HepG2 (cell line): ENCODE results near the gene IGSF8. TPM values are rescaled to one million over a fixed set of nuclear protein-coding genes. Genes with fewer than 3 reads are reported as not detected.

Experiments used
- ATAC-seq: fragments of 200-7000 bp; cut with Tn5 transposase; 3 replicates; pipeline ENCODE4 v1.9.1; 2020; ENCODE audit warnings: mild to moderate bottlenecking, moderate library complexity
- BruUV-seq: library from RNA; stranded (reverse); fragments of 400-500 nt; replicated peaks from 2 replicates; lab custom pipeline; 2021; lab: Mats Ljungman, UMichigan
- CTCF ChIA-PET: fragments of 300-600 bp; formaldehyde crosslinking; extraction: SDS; loops from one replicate; lab custom pipeline; 2021; ENCODE audit warnings: low total read pairs, inconsistent platforms, low intra/inter-chr PET ratio; lab: Yijun Ruan, JAX
- POLR2A ChIA-PET: fragments of 350-600 bp; sonication (Branson Sonifier 250); formaldehyde crosslinking; loops from one replicate; lab custom pipeline; 2020; ENCODE audit warnings: antibody characterized with exemption, inconsistent platforms; lab: Yijun Ruan, JAX
- DNase-seq: peaks from one replicate; pipeline ENCODE4 v3.0.0-alpha.2; 2015; ENCODE audit warnings: low spot score
- FAIRE-seq: peaks from 3 replicates; lab custom pipeline; 2011; peaks lifted over from hg19 to GRCh38; lab: Jason Lieb, UNC
- H2AFZ ChIP-seq: one replicate; pipeline ENCODE4 v1.6.1; 2011; ENCODE audit warnings: low read length, inconsistent platforms
- H3K27ac ChIP-seq: fragments of 300-600 bp; 3 replicates; pipeline ENCODE4 v1.8.0; 2011; ENCODE audit warnings: mixed run types, mild to moderate bottlenecking, mixed read lengths, low read length, inconsistent platforms; ENCODE audit not compliant: insufficient read depth; ENCODE audit errors: extremely low read length
- H3K27me3 ChIP-seq, 2 experiments: fragments of 200-600 bp in 1 of 2; 2 replicates in 1 of 2; 3 replicates in 1 of 2; pipeline versions ENCODE4 v1.6.0 to v1.8.0; 2011; ENCODE audit warnings: low read length in 2 of 2, mild to moderate bottlenecking in 2 of 2, moderate library complexity in 2 of 2, inconsistent platforms in 1 of 2; ENCODE audit not compliant: insufficient read depth in 2 of 2, control insufficient read depth in 1 of 2
- H3K36me3 ChIP-seq, 2 experiments: fragments of 200-600 bp in 1 of 2; replicated peaks in 1 of 2; 2 replicates in 1 of 2; 3 replicates in 1 of 2; pipeline versions ENCODE4 v1.5.1 to v1.8.0; 2011; ENCODE audit warnings: low read length in 2 of 2, inconsistent platforms in 1 of 2; ENCODE audit not compliant: insufficient read depth in 2 of 2, control insufficient read depth in 1 of 2
- H3K4me1 ChIP-seq: 2 replicates; pipeline ENCODE4 v1.5.1; 2012; ENCODE audit warnings: low read length, inconsistent platforms; ENCODE audit not compliant: insufficient read depth
- H3K4me2 ChIP-seq: 2 replicates; pipeline ENCODE4 v1.6.0; 2011; ENCODE audit warnings: low read depth, low read length, inconsistent platforms
- H3K4me3 ChIP-seq, 3 experiments: fragments of 200-600 bp in 1 of 3; sonication (generic), shearing (Covaris generic) in 1 of 3; replicated peaks in 1 of 3; 2 replicates each; pipeline ENCODE4 v1.5.1; 2011 to 2016; ENCODE audit warnings: low read length in 3 of 3, inconsistent platforms in 2 of 3, low read depth in 2 of 3, mild to moderate bottlenecking in 2 of 3, control low read depth in 1 of 3, mixed read lengths in 1 of 3; ENCODE audit not compliant: insufficient read depth in 1 of 3
- H3K79me2 ChIP-seq: one replicate; pipeline ENCODE4 v1.6.1; 2011; ENCODE audit warnings: low read length, inconsistent platforms; ENCODE audit not compliant: insufficient read depth
- H3K9ac ChIP-seq: 2 replicates; pipeline ENCODE4 v1.6.0; 2011; ENCODE audit warnings: mild to moderate bottlenecking, low read depth, low read length, inconsistent platforms; ENCODE audit not compliant: insufficient read depth
- H3K9me3 ChIP-seq: 2 replicates; pipeline ENCODE4 v1.5.1; 2012; ENCODE audit warnings: mild to moderate bottlenecking, low read length
- H4K20me1 ChIP-seq: 2 replicates; pipeline ENCODE4 v1.6.0; 2011; ENCODE audit warnings: inconsistent platforms, mild to moderate bottlenecking, low read length, moderate library complexity; ENCODE audit not compliant: insufficient read depth
- ARNT2 ChIP-seq: sonication (generic); formaldehyde crosslinking; IDR thresholded peaks from 2 replicates; pipeline ENCODE4 v1.8.0; 2022; ENCODE audit warnings: mild to moderate bottlenecking, low read depth, missing genetic modification reagents, moderate library complexity
- CENPT ChIP-seq: sonication (generic); formaldehyde crosslinking; IDR thresholded peaks from 2 replicates; pipeline ENCODE4 v1.8.0; 2022; ENCODE audit warnings: low read depth, mild to moderate bottlenecking, moderate library complexity, missing genetic modification reagents
- HIVEP1 ChIP-seq: sonication (generic); formaldehyde crosslinking; IDR thresholded peaks from 2 replicates; pipeline ENCODE4 v1.4.0; 2020; ENCODE audit warnings: mild to moderate bottlenecking, missing genetic modification reagents
- HNRNPK ChIP-seq: fragments of 200-400 bp; formaldehyde crosslinking; IDR thresholded peaks from 2 replicates; pipeline ENCODE4 v1.6.1; 2018; ENCODE audit warnings: low read length, low read depth, moderate library complexity, mild to moderate bottlenecking; ENCODE audit not compliant: poor library complexity, severe bottlenecking
- LCORL ChIP-seq, 2 experiments: fragments of 450-650 bp in 1 of 2; sonication (generic) in 1 of 2; formaldehyde crosslinking in 1 of 2; IDR thresholded peaks; 2 replicates each; pipeline versions ENCODE4 v1.5.0 to v1.6.1; 2017 to 2020; ENCODE audit warnings: antibody characterized with exemption in 1 of 2, missing genetic modification reagents in 1 of 2
- MATR3 ChIP-seq: sonication (generic); formaldehyde crosslinking; IDR thresholded peaks from 2 replicates; pipeline ENCODE4 v1.4.0; 2020; ENCODE audit warnings: missing genetic modification reagents
- NR2C2 ChIP-seq: sonication (generic); formaldehyde crosslinking; IDR thresholded peaks from 2 replicates; pipeline ENCODE4 v1.4.0; 2020; ENCODE audit warnings: missing genetic modification reagents, mild to moderate bottlenecking, moderate library complexity, borderline replicate concordance
- PHF8 ChIP-seq: sonication (generic); formaldehyde crosslinking; IDR thresholded peaks from 2 replicates; pipeline ENCODE4 v1.5.0; 2020; ENCODE audit warnings: missing genetic modification reagents
- POLR2G ChIP-seq: fragments of 200-400 bp; formaldehyde crosslinking; IDR thresholded peaks from 2 replicates; pipeline ENCODE4 v1.6.1; 2018; ENCODE audit warnings: mild to moderate bottlenecking, low read depth, low read length, moderate library complexity
- SP5 ChIP-seq: IDR thresholded peaks from 2 replicates; pipeline ENCODE4 v1.6.1; 2016; ENCODE audit warnings: low read depth, borderline replicate concordance
- TAF15 ChIP-seq: fragments of 200-400 bp; formaldehyde crosslinking; IDR thresholded peaks from one replicate; pipeline ENCODE4 v1.6.1; 2018; ENCODE audit warnings: mild to moderate bottlenecking, low read depth, low read length; ENCODE audit not compliant: poor library complexity, severe bottlenecking
- TRIM24 ChIP-seq: sonication (generic); formaldehyde crosslinking; IDR thresholded peaks from 2 replicates; pipeline ENCODE4 v1.8.0; 2022; ENCODE audit warnings: mild to moderate bottlenecking, missing genetic modification reagents
- ZBTB21 ChIP-seq: sonication (generic); formaldehyde crosslinking; IDR thresholded peaks from 2 replicates; pipeline ENCODE4 v1.4.0; 2020; ENCODE audit warnings: missing genetic modification reagents
- ZFP62 ChIP-seq: sonication (generic); formaldehyde crosslinking; IDR thresholded peaks from 2 replicates; pipeline ENCODE4 v1.4.0; 2020; ENCODE audit warnings: missing genetic modification reagents
- ZNF260 ChIP-seq: sonication (generic); formaldehyde crosslinking; IDR thresholded peaks from 2 replicates; pipeline ENCODE4 v1.4.0; 2020; ENCODE audit warnings: missing genetic modification reagents, low read depth, mild to moderate bottlenecking, borderline replicate concordance
- ZNF432 ChIP-seq: sonication (generic); formaldehyde crosslinking; IDR thresholded peaks from 2 replicates; pipeline ENCODE4 v1.5.0; 2020; ENCODE audit warnings: missing genetic modification reagents, mild to moderate bottlenecking, borderline replicate concordance
- ZNF44 ChIP-seq: sonication (generic); formaldehyde crosslinking; IDR thresholded peaks from 2 replicates; pipeline ENCODE4 v1.5.1; 2020; ENCODE audit warnings: mild to moderate bottlenecking, missing genetic modification reagents
- ZNF468 ChIP-seq: sonication (generic); formaldehyde crosslinking; IDR thresholded peaks from 2 replicates; pipeline ENCODE4 v1.8.0; 2022; ENCODE audit warnings: mild to moderate bottlenecking, moderate library complexity, missing genetic modification reagents
- ZNF530 ChIP-seq: sonication (generic); formaldehyde crosslinking; IDR thresholded peaks from 2 replicates; pipeline ENCODE4 v1.5.0; 2020; ENCODE audit warnings: low read depth, mild to moderate bottlenecking, missing genetic modification reagents
- ZNF7 ChIP-seq: IDR thresholded peaks from 2 replicates; pipeline ENCODE4 v1.6.1; 2016; ENCODE audit warnings: missing biosample characterization, missing genetic modification reagents
- ZZZ3 ChIP-seq: sonication (generic); formaldehyde crosslinking; IDR thresholded peaks from 2 replicates; pipeline ENCODE4 v1.4.0; 2020; ENCODE audit warnings: missing genetic modification reagents, mild to moderate bottlenecking, borderline replicate concordance
- WGBS: methylation state at CpG from one replicate; pipeline ENCODE4 v1.1.6; 2017; ENCODE audit warnings: low lambda C conversion rate; 5-methylcytosine and 5-hydroxymethylcytosine counted together
- in situ Hi-C: cut with HindIII; loops from 2 replicates; pipeline ENCODE4 v1.10.0; 2017; ENCODE audit warnings: low pct_unique_long_range_greater_than_20kb; ENCODE audit not compliant: extremely low pct_ligation_motif_present
- intact Hi-C: fragments of 100-400 bp; cut with micrococcal nuclease; formaldehyde crosslinking; loops from one replicate; pipeline ENCODE4 v1.10.0; 2022; ENCODE audit not compliant: unreplicated experiment
- polyA plus RNA-seq, 8 experiments: library from polyadenylated mRNA; depleted of rRNA in 3 of 8; stranded (reverse) in 7 of 8; unstranded in 1 of 8; fragments of >200 nt; fragmentation: Illumina TruSeq in 4 of 8; extraction: Trizol in 4 of 8; gene quantifications; 2 replicates each; pipeline versions ENCODE4 v1.2.1 to v1.2.3, GENCODE V29; 2011 to 2016; ENCODE audit warnings: low read depth in 4 of 8, missing spikeins in 1 of 8, mixed read lengths in 1 of 8; ENCODE audit not compliant: insufficient read depth in 1 of 8
- total RNA-seq, 5 experiments: library from RNA; depleted of rRNA; stranded (reverse); fragments of >200 nt; fragmentation: Illumina TruSeq; extraction: Trizol; gene quantifications; 2 replicates each; pipeline ENCODE4 v1.2.3, GENCODE V29; 2016; ENCODE audit warnings: low read depth in 1 of 5
- TF ChIP-seq, protein P1 (sequence below): sonication (generic); formaldehyde crosslinking; IDR thresholded peaks from 2 replicates; pipeline ENCODE4 v1.4.0; 2020; ENCODE audit warnings: mild to moderate bottlenecking, missing genetic modification reagents
- TF ChIP-seq, protein P2 (sequence below): sonication (generic); formaldehyde crosslinking; IDR thresholded peaks from 2 replicates; pipeline ENCODE4 v1.5.1; 2020; ENCODE audit warnings: mild to moderate bottlenecking, missing genetic modification reagents, borderline replicate concordance
- TF ChIP-seq, protein P3 (sequence below): sonication (generic); formaldehyde crosslinking; conservative IDR thresholded peaks from 2 replicates; pipeline ENCODE4 v1.8.0; 2022; ENCODE audit warnings: low read depth, missing genetic modification reagents

The IGSF8 gene
- total and polyA plus RNA-seq, 2 of the 13 experiments (the other 11 are each of a cell fraction or from before 2014, with no cell fraction given) = 24.0 to 41.0 TPM

DNA sequence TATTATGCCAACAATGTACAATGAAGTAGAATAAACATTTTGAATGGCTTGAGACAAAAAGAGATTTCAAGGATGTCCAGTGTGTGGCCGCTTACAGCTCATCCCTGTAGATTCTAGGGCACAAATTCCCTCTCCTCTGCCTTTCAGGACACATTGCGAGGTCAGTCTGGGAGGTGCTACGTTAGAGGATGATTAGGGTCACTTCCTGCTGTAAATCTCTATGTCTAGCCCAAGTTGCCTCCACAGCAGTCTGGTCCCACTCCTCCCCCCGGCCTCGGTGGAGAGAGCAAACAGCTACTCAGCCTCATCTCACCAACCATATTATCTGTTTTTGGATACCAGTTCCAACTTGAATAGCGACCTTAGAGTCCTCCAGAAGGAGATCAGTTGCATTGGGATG, 45.5 kb downstream of the IGSF8 start (continued):
- TF ChIP-seq SP5 (peak; percentile 38; the same call in 1 of the 2 replicates), NR2C2 (peak; percentile 11; the same call in 1 of the 2 replicates), LCORL (IDR thresholded peaks at IDR 0.05) (no peak), LCORL (CRISPR knock-in tag; IDR thresholded peaks at IDR 0.05) (no peak), MATR3 (CRISPR knock-in tag) (no peak), POLR2G (peak; percentile 43; the same call in 1 of the 2 replicates), ZNF7 (no peak), PHF8 (CRISPR knock-in tag) (no peak), ZNF468 (CRISPR knock-in tag) (no peak), CENPT (no peak), ARNT2 (CRISPR knock-in tag) (no peak), ZNF530 (CRISPR knock-in tag) (no peak)
- TF ChIP-seq, protein P1, sequence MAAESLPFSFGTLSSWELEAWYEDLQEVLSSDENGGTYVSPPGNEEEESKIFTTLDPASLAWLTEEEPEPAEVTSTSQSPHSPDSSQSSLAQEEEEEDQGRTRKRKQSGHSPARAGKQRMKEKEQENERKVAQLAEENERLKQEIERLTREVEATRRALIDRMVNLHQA (CRISPR knock-in tag) = no peak

DNA sequence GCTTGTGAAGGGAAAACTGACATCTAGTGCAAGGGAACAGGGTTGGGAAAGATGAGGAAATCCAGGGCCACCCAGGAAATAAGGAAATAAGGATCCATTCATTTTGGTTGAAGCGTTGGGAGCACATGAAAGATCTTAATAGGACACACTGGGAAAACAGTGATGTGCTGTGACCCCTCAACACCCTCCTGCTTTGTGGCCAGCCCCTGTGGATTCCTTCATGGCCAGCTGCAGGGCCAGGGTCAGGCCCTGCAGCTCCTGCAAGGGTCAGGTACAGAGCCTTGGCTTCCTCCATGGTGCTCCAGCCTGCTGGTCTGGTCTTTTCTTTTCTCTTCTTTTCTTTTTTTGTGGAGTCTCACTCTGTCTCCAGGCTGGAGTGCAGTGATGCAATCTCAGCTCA, 47.8 kb downstream of the IGSF8 start:
- H3K4me2 ChIP-seq = no peak overlapping the region
- no peak overlapping the region for H2AFZ ChIP-seq
- DNase-seq (no peak), FAIRE-seq (no peak), ATAC-seq (no peak)
- no peaks in the 10 kb centered on the region for H3K36me3 ChIP-seq
- no peak overlapping the region for H3K9ac ChIP-seq
- peaks cover 97% of the 10 kb centered on the region for H3K4me1 ChIP-seq
- BruUV-seq = no TSS peak
- intact Hi-C loops = no loop called here
- no peaks in the 10 kb centered on the region for H3K27me3 ChIP-seq
- in situ Hi-C loops = no loop called here
- no peaks in the 10 kb centered on the region for H4K20me1 ChIP-seq
- H3K27ac ChIP-seq = no peak overlapping the region
- CTCF ChIA-PET = no interaction called here
- no peaks in the 10 kb centered on the region for H3K79me2 ChIP-seq
- no peak overlapping the region for H3K4me3 ChIP-seq
- H3K9me3 ChIP-seq = no peaks in the 10 kb centered on the region
- POLR2A ChIA-PET = no interaction called here
- WGBS = 93% methylated on average over 1 of the region's 1 CpG
- TF ChIP-seq ZNF44 = no peak
- no peak for TF ChIP-seq TAF15
- no peak for TF ChIP-seq HNRNPK
- TF ChIP-seq ZZZ3 = no peak
- no peak for TF ChIP-seq ZNF432 (CRISPR knock-in tag)
- no peak for TF ChIP-seq TRIM24 (CRISPR knock-in tag)
- TF ChIP-seq, protein P2, sequence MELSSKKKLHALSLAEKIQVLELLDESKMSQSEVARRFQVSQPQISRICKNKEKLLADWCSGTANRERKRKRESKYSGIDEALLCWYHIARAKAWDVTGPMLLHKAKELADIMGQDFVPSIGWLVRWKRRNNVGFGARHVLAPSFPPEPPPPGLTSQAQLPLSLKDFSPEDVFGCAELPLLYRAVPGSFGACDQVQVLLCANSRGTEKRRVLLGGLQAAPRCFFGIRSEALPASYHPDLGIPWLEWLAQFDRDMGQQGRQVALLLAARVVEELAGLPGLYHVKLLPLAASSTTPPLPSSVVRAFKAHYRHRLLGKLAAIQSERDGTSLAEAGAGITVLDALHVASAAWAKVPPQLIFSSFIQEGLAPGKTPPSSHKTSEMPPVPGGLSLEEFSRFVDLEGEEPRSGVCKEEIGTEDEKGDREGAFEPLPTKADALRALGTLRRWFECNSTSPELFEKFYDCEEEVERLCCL (CRISPR knock-in tag) = no peak
- TF ChIP-seq ZNF260 (CRISPR knock-in tag) = no peak
- no peak for TF ChIP-seq ZFP62
- no peak for TF ChIP-seq HIVEP1 (CRISPR knock-in tag)
- TF ChIP-seq, protein P3, sequence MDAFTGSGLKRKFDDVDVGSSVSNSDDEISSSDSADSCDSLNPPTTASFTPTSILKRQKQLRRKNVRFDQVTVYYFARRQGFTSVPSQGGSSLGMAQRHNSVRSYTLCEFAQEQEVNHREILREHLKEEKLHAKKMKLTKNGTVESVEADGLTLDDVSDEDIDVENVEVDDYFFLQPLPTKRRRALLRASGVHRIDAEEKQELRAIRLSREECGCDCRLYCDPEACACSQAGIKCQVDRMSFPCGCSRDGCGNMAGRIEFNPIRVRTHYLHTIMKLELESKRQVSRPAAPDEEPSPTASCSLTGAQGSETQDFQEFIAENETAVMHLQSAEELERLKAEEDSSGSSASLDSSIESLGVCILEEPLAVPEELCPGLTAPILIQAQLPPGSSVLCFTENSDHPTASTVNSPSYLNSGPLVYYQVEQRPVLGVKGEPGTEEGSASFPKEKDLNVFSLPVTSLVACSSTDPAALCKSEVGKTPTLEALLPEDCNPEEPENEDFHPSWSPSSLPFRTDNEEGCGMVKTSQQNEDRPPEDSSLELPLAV (CRISPR knock-in tag) = no peak
- TF ChIP-seq ZBTB21 (CRISPR knock-in tag) = no peak
